ENCODE results near the gene ABCC8. TPM values are rescaled to one million over a fixed set of nuclear protein-coding genes. Genes with fewer than 3 reads are reported as not detected.

The ABCC8 gene
- total and polyA plus RNA-seq, 4 donors, result 1.2 to 14.9 (median 3.1) TPM

GRCh38 chr11:17351172-17351509, 125.5 kb downstream of the ABCC8 start:
- Histone ChIP-seq H3K9ac (ENCODE audit: insufficient read depth in 1 of 2, low read length in 2 of 2) (no peak overlapping the region), H3K36me3 (ENCODE audit: control insufficient read depth in 4 of 4, insufficient read depth in 4 of 4, low read length in 4 of 4) (no peaks in the 10 kb centered on the region), H3K9me3 (ENCODE audit: control insufficient read depth in 4 of 4, insufficient read depth in 3 of 4, low read length in 3 of 4) (no peaks in the 10 kb centered on the region), H3K27ac (ENCODE audit: low read depth in 1 of 2, low read length in 1 of 2) (no peak overlapping the region), H3K4me3 (no peak overlapping the region), H3K4me1 (ENCODE audit: control insufficient read depth in 5 of 5, insufficient read depth in 5 of 5, low read length in 5 of 5) (peaks cover 0 to 15% (median 2%) of the 10 kb centered on the region in 5 donors), H3K27me3 (ENCODE audit: control insufficient read depth in 3 of 3, insufficient read depth in 3 of 3, low read length in 2 of 3) (peaks cover 0 to 27% (median 20%) of the 10 kb centered on the region in 3 donors)
- ATAC-seq (ENCODE audit: insufficient read depth, low FRiP score), result no peak
- no peak for TF ChIP-seq CTCF (IDR thresholded peaks at IDR 0.05; ENCODE audit: control extremely low read depth, extremely low read depth)
- WGBS, 2 donors, result 19 to 26% methylated on average over 12 of the region's 12 CpGs
- DNase-seq, result peak in 1 of 3 donors; percentile 2

- Histone ChIP-seq H3K36me3 (ENCODE audit: control insufficient read depth in 4 of 4, insufficient read depth in 4 of 4, low read length in 4 of 4) (no peaks in the 10 kb centered on the region), H3K9ac (ENCODE audit: insufficient read depth in 1 of 2, low read length in 2 of 2) (no peak overlapping the region), H3K27me3 (ENCODE audit: control insufficient read depth in 3 of 3, insufficient read depth in 3 of 3, low read length in 2 of 3) (peaks cover 0 to 27% (median 20%) of the 10 kb centered on the region in 3 donors), H3K4me1 (ENCODE audit: control insufficient read depth in 5 of 5, insufficient read depth in 5 of 5, low read length in 5 of 5) (peaks cover 0 to 15% (median 2%) of the 10 kb centered on the region in 5 donors), H3K9me3 (ENCODE audit: control insufficient read depth in 4 of 4, insufficient read depth in 3 of 4, low read length in 3 of 4) (no peaks in the 10 kb centered on the region), H3K4me3 (no peak overlapping the region), H3K27ac (ENCODE audit: low read depth in 1 of 2, low read length in 1 of 2) (no peak overlapping the region)
- 96 to 98% methylated on average over 7 of the region's 7 CpGs for WGBS, 2 donors
- no peak for TF ChIP-seq CTCF (IDR thresholded peaks at IDR 0.05; ENCODE audit: control extremely low read depth, extremely low read depth)
- no peak for DNase-seq
- no peak for ATAC-seq (ENCODE audit: insufficient read depth, low FRiP score)
Observed at GRCh38 chr11:17350455-17351171, 126.0 kb downstream of the ABCC8 start.

GRCh38 chr11:17347676-17348075, 129.0 kb downstream of the ABCC8 start:
- TF ChIP-seq CTCF (IDR thresholded peaks at IDR 0.05; ENCODE audit: control extremely low read depth, extremely low read depth), result no peak
- Histone ChIP-seq H3K36me3 (ENCODE audit: control insufficient read depth in 4 of 4, insufficient read depth in 4 of 4, low read length in 4 of 4) (no peaks in the 10 kb centered on the region), H3K4me3 (no peak overlapping the region), H3K4me1 (ENCODE audit: control insufficient read depth in 5 of 5, insufficient read depth in 5 of 5, low read length in 5 of 5) (peaks cover 0 to 5% (median 0%) of the 10 kb centered on the region in 5 donors), H3K27ac (ENCODE audit: low read depth in 1 of 2, low read length in 1 of 2) (no peak overlapping the region), H3K9me3 (ENCODE audit: control insufficient read depth in 4 of 4, insufficient read depth in 3 of 4, low read length in 3 of 4) (no peaks in the 10 kb centered on the region), H3K27me3 (ENCODE audit: control insufficient read depth in 3 of 3, insufficient read depth in 3 of 3, low read length in 2 of 3) (peaks cover 0 to 18% (median 14%) of the 10 kb centered on the region in 3 donors), H3K9ac (ENCODE audit: insufficient read depth in 1 of 2, low read length in 2 of 2) (no peak overlapping the region)
- ATAC-seq (ENCODE audit: insufficient read depth, low FRiP score) (no peak), DNase-seq (no peak)
- 91% methylated on average over 1 of the region's 1 CpG for WGBS, 2 donors

- H3K9me3 ChIP-seq (ENCODE audit: control insufficient read depth in 4 of 4, insufficient read depth in 3 of 4, low read length in 3 of 4), result no peaks in the 10 kb centered on the region
- no peaks in the 10 kb centered on the region for H3K36me3 ChIP-seq (ENCODE audit: control insufficient read depth in 4 of 4, insufficient read depth in 4 of 4, low read length in 4 of 4)
- H3K27me3 ChIP-seq (ENCODE audit: control insufficient read depth in 3 of 3, insufficient read depth in 3 of 3, low read length in 2 of 3), result no peaks in the 10 kb centered on the region
- DNase-seq, result no peak
- H3K9ac ChIP-seq (ENCODE audit: insufficient read depth in 1 of 2, low read length in 2 of 2), result no peak overlapping the region
- TF ChIP-seq CTCF (IDR thresholded peaks at IDR 0.05; ENCODE audit: control extremely low read depth, extremely low read depth), result no peak
- H3K4me3 ChIP-seq, result no peak overlapping the region
- WGBS, 2 donors, result 95 to 98% methylated on average over 1 of the region's 1 CpG
- ATAC-seq (ENCODE audit: insufficient read depth, low FRiP score), result no peak
- H3K27ac ChIP-seq (ENCODE audit: low read depth in 1 of 2, low read length in 1 of 2), result no peak overlapping the region
- no peaks in the 10 kb centered on the region for H3K4me1 ChIP-seq (ENCODE audit: control insufficient read depth in 5 of 5, insufficient read depth in 5 of 5, low read length in 5 of 5)
Observed at GRCh38 chr11:17343907-17344306, 132.7 kb downstream of the ABCC8 start.

Data from lung (tissue), 12 donors.